Measurements from ENCODE around the gene PSD2. TPM values are rescaled to one million over a fixed set of nuclear protein-coding genes. Genes with fewer than 3 reads are reported as not detected.

PSD2 gene
- total RNA-seq, 2 donors from 2014 or later, result not detected

DNA sequence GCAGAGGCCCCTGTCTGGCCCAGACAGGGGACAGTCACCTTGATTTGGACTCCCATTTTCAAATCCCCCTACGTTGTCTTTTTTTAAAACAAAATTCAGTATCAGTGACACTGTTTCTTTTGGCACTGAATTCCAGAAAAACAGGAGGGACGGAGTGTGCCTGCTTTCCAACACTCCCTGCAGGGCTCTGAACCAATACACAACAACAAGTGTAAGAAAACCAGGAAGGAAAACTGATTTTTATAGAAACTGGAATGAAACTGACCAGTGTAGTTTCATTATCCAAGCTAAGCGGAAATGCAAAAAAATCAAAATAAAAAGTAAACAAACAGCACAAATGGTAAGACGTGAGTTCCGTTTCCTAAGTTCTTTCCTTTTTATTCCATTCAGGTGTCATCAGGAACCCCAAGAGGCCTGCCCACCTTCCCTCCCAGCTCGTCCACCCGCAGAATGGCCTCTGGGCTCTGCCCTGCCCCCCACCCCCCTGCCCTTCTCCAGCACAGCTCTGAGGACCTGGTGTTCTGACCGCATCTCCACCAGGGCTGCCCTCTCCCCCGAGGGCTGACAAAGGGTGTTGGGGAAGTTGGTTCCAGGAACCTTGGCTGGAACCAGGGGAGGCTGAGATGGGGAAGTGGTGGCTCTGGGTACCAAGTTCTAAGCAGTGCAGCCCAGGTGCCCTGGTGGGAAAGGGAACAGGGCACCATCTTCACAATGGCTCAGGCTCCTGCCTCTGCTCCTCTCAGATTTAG is 73.6 kb downstream of the PSD2 start:
- Mint-ChIP-seq H3K4me1 (ENCODE audit: low read depth) (no peaks in the 10 kb centered on the region), H3K9me3 (no peaks in the 10 kb centered on the region), H3K36me3 (ENCODE audit: insufficient read depth in 2 of 2) (no peaks in the 10 kb centered on the region), H3K27me3 (ENCODE audit: low read depth) (peaks cover 32% of the 10 kb centered on the region), H3K27ac (no peak overlapping the region), H3K4me3 (no peak overlapping the region)
- ATAC-seq (replicated peaks in 1 of 2), result no peak
- no peak for DNase-seq

DNA sequence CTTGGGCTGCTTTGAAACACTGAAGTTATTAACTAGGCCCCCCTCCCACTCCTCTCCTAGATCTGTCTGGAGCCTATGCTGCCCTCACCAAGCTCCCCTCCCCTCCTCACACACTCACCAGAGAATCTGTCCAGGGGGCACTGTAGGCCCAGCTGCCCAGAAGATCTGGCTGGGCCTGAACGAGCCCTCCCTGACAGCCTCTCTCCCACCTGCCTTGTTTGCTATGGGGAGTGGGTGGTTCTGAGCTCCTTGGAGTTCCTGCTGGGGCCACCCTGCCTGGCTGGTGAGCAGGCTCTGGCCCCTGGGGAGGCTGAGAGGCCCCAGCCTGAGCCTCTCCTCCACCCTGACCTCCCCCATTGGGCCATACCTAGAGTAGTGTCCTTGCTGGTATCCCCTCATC is 75.1 kb downstream of the PSD2 start:
- H3K4me1 Mint-ChIP-seq (ENCODE audit: low read depth), result no peaks in the 10 kb centered on the region
- H3K36me3 Mint-ChIP-seq (ENCODE audit: insufficient read depth in 2 of 2), result no peaks in the 10 kb centered on the region
- ATAC-seq (replicated peaks in 1 of 2) (no peak), DNase-seq (no peak)
- H3K27me3 Mint-ChIP-seq (ENCODE audit: low read depth), result peaks cover 31% of the 10 kb centered on the region
- no peak overlapping the region for H3K27ac Mint-ChIP-seq
- H3K9me3 Mint-ChIP-seq, result no peaks in the 10 kb centered on the region
- no peak overlapping the region for H3K4me3 Mint-ChIP-seq

DNA sequence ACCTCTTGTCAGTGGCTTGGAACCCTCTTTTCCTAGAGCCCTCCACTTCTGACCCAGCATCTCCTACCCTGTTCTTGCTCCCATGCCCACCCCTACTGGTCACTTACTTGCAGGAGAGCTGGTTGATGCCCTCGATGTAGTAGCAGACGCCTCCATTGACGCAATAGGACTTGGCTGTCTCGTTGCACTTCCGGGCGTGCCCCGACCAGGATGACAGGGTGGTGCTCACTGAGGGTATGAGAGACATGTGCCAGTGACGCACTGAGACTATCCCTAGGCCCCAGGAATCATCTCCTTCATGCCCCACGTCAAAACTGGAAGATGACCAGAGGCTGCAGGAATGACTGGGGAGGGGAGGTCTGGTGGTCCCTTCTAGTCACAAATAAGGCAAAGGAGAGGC is 76.0 kb downstream of the PSD2 start:
- Mint-ChIP-seq H3K36me3 (ENCODE audit: insufficient read depth in 2 of 2) (no peaks in the 10 kb centered on the region), H3K27me3 (ENCODE audit: low read depth) (peaks cover 31% of the 10 kb centered on the region), H3K9me3 (no peaks in the 10 kb centered on the region), H3K4me1 (ENCODE audit: low read depth) (no peaks in the 10 kb centered on the region), H3K27ac (no peak overlapping the region), H3K4me3 (no peak overlapping the region)
- ATAC-seq (replicated peaks in 1 of 2) (no peak), DNase-seq (no peak)

DNA sequence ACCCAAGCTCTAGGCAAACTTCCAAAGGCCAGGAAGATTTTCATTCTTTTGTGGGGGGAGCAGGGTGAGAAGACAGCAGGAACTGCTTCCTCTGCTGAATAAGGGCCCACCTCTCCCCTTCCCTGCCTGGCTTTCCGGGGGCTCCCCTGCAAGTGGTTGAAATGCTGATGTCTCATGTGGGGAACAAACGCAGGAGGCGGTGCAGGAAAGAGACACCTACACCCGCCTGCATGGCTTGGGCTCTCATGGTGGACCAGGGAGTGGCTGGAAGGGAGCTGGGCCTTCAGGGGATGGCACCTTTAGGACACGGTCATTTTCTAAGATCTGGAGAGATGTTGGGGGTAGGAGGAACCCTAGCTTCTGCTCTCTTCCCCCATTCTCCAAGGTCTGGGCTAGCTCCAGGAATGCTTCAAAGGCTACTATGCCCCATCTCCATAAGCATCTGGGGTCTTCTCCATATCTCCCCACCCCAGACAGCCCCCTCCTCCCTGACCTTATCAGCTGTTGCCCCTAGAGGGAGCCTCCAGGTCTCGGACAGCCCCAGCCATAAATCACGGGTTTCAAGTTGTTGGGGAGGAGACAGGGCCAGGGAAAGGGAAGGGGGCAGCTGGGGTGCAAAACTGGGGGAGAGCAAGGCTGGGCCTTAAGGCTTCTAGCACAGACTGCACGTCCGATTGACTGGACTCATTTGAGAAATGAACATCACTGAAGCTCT is 76.6 kb downstream of the PSD2 start:
- Mint-ChIP-seq H3K27me3 (ENCODE audit: low read depth) (peaks cover 26% of the 10 kb centered on the region), H3K27ac (no peak overlapping the region), H3K36me3 (ENCODE audit: insufficient read depth in 2 of 2) (no peaks in the 10 kb centered on the region), H3K4me1 (ENCODE audit: low read depth) (no peaks in the 10 kb centered on the region), H3K9me3 (no peaks in the 10 kb centered on the region), H3K4me3 (no peak overlapping the region)
- ATAC-seq (replicated peaks in 1 of 2) (no peak), DNase-seq (no peak)

DNA sequence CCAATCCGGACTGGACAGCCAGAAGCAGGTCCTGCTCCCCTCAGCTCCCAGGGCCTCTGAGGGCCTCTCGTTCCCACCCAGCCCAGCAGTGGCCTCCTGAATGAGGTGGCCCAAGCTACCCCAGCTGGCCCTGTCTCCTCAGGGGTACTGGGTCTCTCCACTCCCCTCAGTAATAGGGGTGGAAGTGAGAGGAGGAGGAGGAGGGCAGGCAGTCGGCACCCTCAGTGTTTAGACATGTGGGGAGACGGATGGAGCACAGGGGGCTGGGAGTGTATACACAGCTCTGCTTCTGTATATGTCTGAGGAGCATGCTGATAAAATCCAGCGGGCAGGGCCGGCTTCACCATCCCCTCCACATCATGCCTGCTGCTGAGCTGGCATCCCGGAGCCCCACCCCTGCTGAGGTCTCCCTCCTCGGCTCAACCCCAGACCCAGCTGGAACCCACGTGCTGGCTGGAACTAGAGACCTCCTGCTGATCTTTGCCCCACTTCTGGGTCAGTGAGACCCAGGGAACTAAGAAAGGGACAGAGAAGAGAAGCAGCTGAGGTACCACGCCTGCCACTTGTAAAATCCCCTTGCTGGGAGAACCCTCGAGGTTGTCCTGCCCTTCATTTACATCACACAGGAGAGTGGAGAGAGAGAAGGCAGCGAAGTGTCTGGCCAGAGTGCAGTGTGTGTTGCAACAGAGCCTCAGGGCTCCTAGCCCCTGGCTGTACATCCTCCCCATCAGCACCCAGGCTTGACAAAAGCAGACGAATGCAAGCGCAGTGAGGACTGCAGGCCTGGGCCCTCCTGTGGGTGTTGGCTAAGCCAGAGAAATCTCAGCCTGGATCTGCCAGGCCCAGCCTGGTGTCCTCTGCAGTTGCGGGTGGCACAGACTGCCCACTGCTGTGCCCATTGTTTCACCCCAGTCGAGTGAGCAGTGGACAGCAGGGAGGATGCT is 77.5 kb downstream of the PSD2 start:
- Mint-ChIP-seq H3K27me3 (ENCODE audit: low read depth) (peaks cover 24% of the 10 kb centered on the region), H3K4me3 (no peak overlapping the region), H3K4me1 (ENCODE audit: low read depth) (no peaks in the 10 kb centered on the region), H3K9me3 (no peaks in the 10 kb centered on the region), H3K36me3 (ENCODE audit: insufficient read depth in 2 of 2) (no peaks in the 10 kb centered on the region), H3K27ac (no peak overlapping the region)
- no peak for ATAC-seq (replicated peaks in 1 of 2)
- DNase-seq, result no peak

DNA sequence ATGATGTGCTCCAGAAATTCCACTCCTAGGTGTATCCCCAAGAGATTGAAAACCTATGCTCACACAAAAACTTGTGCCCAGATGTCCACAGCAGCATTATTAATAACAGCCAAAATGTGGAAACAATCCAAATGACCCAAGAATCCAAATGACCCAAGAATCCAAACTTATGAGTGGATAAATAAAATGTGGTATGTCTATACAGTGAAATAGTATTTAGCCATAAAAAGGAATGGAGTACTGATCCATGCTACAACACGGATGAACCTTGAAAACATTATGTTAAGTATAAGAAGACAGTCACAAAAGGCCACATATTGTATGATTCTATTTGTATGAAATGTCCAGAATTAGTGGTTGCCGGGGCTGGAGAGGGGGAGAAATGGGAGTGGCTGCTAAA is 80.3 kb downstream of the PSD2 start:
- ATAC-seq (replicated peaks in 1 of 2) (no peak), DNase-seq (no peak)
- H3K27ac Mint-ChIP-seq, result no peak overlapping the region
- peaks cover 21% of the 10 kb centered on the region for H3K27me3 Mint-ChIP-seq (ENCODE audit: low read depth)
- no peaks in the 10 kb centered on the region for H3K9me3 Mint-ChIP-seq
- no peaks in the 10 kb centered on the region for H3K36me3 Mint-ChIP-seq (ENCODE audit: insufficient read depth in 2 of 2)
- no peaks in the 10 kb centered on the region for H3K4me1 Mint-ChIP-seq (ENCODE audit: low read depth)
- H3K4me3 Mint-ChIP-seq, result no peak overlapping the region

DNA sequence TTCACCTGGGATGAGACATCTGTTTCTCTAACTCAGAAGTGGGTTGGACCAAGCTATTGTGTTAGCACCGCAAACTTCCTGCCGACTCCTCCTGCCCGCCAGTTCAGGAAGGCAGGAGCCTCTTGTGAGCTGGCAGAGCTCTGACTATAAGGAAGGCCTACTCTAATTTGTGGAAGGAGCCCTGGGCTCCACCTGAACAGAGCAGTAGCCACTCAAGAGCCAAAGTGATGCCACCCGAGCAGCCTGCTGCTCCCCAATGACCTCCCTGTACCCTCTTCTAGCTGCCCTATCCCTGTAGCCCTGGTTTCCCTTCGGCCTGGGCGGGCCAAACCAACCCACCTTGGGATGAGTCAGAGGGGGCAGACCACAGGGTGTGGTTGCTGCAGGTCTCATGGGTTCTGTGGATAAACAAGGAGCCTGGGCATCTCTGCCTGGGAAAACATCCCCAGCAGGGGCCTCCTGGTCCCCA is 81.6 kb downstream of the PSD2 start:
- Mint-ChIP-seq H3K36me3 (ENCODE audit: insufficient read depth in 2 of 2) (no peaks in the 10 kb centered on the region), H3K27me3 (ENCODE audit: low read depth) (peaks cover 21% of the 10 kb centered on the region), H3K27ac (no peak overlapping the region), H3K4me1 (ENCODE audit: low read depth) (no peaks in the 10 kb centered on the region), H3K4me3 (no peak overlapping the region), H3K9me3 (no peaks in the 10 kb centered on the region)
- no peak for DNase-seq
- no peak for ATAC-seq (replicated peaks in 1 of 2)

DNA sequence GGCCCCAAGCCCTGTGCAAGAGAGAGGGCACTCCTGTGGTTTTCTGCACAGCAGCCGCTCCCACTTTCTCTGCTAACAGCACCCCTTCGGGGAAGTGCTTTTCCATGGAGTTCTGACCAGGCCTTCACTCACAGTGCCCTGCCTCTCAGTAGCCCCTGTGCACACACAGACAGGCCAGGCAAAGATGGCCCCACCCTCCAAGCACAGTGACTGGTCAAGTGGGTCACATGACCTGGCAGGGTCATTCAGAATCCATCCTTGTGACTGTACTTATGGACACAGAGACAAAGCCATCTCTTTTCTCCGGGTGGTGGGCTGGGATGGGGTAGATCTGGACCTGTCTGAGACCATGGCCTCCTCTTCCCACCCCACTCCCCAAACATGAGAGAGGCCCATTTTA is 82.5 kb downstream of the PSD2 start:
- H3K36me3 Mint-ChIP-seq (ENCODE audit: insufficient read depth in 2 of 2), result no peaks in the 10 kb centered on the region
- H3K27ac Mint-ChIP-seq, result no peak overlapping the region
- ATAC-seq (replicated peaks in 1 of 2) (no peak), DNase-seq (no peak)
- H3K4me3 Mint-ChIP-seq, result no peak overlapping the region
- no peaks in the 10 kb centered on the region for H3K9me3 Mint-ChIP-seq
- H3K27me3 Mint-ChIP-seq (ENCODE audit: low read depth), result peaks cover 19% of the 10 kb centered on the region
- no peaks in the 10 kb centered on the region for H3K4me1 Mint-ChIP-seq (ENCODE audit: low read depth)

DNA sequence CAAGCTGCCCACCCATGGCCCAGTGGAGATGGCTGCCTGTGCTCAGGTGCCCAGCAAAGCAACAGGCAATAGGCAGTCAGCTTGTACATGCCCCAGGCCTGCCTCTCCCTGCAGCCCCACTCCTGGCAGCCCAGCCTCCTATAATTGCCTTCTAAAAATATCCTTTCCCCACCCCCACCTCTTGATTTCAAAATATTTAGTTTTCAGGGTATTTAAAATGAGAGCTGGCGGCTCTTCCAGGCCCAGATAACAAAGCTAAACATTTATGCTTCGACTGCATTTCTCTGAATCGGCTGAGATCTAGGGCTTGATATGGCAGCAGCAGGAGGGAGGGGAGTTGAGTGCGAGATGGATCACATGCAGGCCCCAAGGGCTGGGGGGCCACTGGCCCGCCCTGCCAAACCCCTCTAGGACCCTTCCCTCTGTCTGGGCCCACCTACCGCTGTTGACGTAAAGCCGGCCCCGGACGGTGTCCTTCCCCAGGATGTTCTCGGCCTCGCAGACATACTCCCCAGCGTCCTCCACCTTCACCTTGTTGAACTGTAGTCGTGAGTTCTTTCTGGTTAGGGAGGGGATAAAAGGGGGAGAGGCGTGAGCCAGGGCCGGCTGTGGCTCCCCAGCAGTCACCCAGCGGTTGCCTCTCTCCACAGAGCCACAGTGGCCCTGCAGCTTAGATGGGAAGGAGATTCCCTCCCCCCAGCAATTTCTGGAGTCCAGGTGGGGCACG is 85.0 kb downstream of the PSD2 start:
- no peak for ATAC-seq (replicated peaks in 1 of 2)
- no peaks in the 10 kb centered on the region for H3K9me3 Mint-ChIP-seq

DNA sequence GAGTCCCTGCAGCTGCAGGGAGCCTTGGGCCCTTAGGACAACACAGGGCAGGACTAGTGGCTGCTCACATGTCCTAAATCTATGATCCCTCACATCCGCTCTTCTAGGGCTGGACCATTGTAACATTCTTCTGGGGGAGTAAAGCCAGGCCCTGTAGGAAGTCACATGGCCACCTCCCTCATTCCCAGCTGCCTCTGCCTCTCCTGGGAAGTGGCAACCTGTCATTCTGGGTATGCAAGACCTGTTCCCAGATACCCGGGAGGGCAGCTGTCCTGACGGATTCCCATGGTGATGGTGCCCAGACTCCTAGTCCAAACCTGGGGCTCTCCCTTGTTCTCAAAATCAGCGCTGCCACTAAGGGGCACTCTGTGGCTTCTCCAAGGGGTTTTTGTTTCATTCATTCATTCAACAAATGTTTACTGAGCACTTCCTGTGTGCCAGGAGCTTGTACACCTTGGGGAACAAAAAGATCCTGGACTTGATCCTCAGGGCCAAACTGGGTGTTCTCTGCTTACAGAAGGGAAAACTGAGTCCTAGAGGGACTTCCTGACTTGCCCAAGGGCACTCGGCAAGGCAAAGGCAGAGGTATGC is 85.6 kb downstream of the PSD2 start:
- Mint-ChIP-seq H3K36me3 (ENCODE audit: insufficient read depth in 2 of 2) (no peaks in the 10 kb centered on the region), H3K9me3 (no peaks in the 10 kb centered on the region), H3K4me1 (ENCODE audit: low read depth) (no peaks in the 10 kb centered on the region), H3K4me3 (no peak overlapping the region), H3K27me3 (ENCODE audit: low read depth) (peaks cover 11% of the 10 kb centered on the region), H3K27ac (no peak overlapping the region)
- ATAC-seq (replicated peaks in 1 of 2) (no peak), DNase-seq (no peak)

More for the DNA sequence above, 85.0 kb downstream of the PSD2 start:
- no peak for DNase-seq
- Mint-ChIP-seq H3K4me1 (ENCODE audit: low read depth) (no peaks in the 10 kb centered on the region), H3K4me3 (no peak overlapping the region), H3K27ac (no peak overlapping the region), H3K27me3 (ENCODE audit: low read depth) (peaks cover 12% of the 10 kb centered on the region), H3K36me3 (ENCODE audit: insufficient read depth in 2 of 2) (no peaks in the 10 kb centered on the region)

DNA sequence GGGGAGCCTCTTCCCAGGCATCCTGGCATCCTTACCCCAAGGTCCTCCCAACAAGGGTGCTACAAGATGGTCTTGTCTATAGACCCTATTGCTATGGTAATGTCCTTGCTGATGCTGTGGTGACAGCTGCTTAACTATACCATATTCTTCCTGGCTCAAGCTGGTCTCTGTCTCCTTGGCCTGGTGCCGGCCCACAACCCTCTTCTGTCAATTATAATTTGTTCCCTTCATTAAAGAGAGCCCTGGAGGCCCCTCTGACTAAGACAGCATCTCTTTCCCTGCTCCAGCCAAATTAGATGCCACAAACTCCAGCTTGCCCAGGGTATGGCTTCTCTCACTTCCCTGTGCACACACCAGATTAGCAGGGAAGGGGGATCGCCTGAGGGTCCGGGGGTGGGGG is 86.7 kb downstream of the PSD2 start:
- H3K27ac Mint-ChIP-seq, result no peak overlapping the region
- H3K9me3 Mint-ChIP-seq, result no peaks in the 10 kb centered on the region
- H3K36me3 Mint-ChIP-seq (ENCODE audit: insufficient read depth in 2 of 2), result no peaks in the 10 kb centered on the region
- ATAC-seq (replicated peaks in 1 of 2) (no peak), DNase-seq (no peak)
- H3K27me3 Mint-ChIP-seq (ENCODE audit: low read depth), result peaks cover 11% of the 10 kb centered on the region
- no peak overlapping the region for H3K4me3 Mint-ChIP-seq
- H3K4me1 Mint-ChIP-seq (ENCODE audit: low read depth), result no peaks in the 10 kb centered on the region

DNA sequence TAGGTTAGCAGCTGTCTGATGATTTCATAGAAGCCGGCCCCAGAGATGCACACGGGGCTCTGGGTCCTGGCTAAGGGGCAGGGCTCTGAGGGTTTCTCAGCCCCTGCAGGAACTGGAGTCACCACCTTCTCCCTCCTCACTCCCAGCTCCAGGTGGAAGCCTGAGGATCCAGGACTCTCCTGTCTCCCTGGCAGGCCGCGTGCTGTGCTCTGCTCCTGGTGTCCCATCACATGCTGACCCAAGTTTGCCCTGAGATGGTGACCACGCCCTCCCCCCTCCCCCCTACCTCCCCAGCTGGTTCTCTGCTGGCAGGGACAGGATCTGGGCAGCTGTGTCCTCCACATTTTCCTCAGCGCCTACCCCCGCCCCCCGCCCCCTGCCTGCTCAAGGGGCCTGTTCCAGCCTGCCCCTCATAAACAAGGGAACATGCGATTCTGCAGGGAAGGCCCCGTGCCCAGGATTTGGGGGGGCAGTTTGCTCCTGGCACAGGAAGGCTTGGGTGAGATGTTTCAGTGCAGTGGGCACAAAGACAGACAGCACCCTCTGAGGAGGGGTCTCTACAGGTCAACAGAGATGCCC is 87.4 kb downstream of the PSD2 start:
- no peaks in the 10 kb centered on the region for H3K36me3 Mint-ChIP-seq (ENCODE audit: insufficient read depth in 2 of 2)
- no peaks in the 10 kb centered on the region for H3K4me1 Mint-ChIP-seq (ENCODE audit: low read depth)
- peaks cover 11% of the 10 kb centered on the region for H3K27me3 Mint-ChIP-seq (ENCODE audit: low read depth)
- H3K9me3 Mint-ChIP-seq, result no peaks in the 10 kb centered on the region
- no peak for ATAC-seq (replicated peaks in 1 of 2)
- H3K27ac Mint-ChIP-seq, result no peak overlapping the region
- no peak overlapping the region for H3K4me3 Mint-ChIP-seq
- no peak for DNase-seq
